Measurements from ENCODE around the gene DCUN1D2.

DNA sequence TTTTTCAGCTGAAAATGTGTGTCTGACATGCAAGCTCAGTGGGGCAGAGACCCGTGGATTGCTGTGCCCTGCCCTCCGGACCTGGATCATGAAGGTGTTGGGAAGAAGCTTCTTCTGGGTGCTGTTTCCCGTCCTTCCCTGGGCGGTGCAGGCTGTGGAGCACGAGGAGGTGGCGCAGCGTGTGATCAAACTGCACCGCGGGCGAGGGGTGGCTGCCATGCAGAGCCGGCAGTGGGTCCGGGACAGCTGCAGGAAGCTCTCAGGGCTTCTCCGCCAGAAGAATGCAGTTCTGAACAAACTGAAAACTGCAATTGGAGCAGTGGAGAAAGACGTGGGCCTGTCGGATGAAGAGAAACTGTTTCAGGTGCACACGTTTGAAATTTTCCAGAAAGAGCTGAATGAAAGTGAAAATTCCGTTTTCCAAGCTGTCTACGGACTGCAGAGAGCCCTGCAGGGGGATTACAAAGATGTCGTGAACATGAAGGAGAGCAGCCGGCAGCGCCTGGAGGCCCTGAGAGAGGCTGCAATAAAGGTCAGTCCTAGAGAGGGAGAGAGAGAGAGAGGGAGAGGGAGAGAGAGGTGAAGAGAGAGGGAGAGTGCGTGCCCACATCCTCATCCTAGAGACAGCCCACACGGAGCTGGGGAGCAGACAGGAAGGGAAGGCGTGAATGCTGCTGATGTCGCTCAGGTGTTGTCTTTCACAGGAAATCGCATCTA is 5.1 kb upstream of the DCUN1D2 start:
- TF ChIP-seq SPI1 (IDR thresholded peaks at IDR 0.05; ENCODE audit: low read depth, low read length) (no peak), PAX5 (IDR thresholded peaks at IDR 0.05; ENCODE audit: insufficient read depth, low read length, severe bottlenecking) (no peak), POLR2A (IDR thresholded peaks at IDR 0.05; ENCODE audit: low read depth, low read length) (no peak)
